HCT116 (cell line): Measurements from ENCODE around the gene CELA3B. TPM values are rescaled to one million over a fixed set of nuclear protein-coding genes. Genes with fewer than 3 reads are reported as not detected.

ENCODE experiments used
- ATAC-seq: fragments of 200-7000 bp; cut with Tn5 transposase; 2 replicates; pipeline ENCODE4 v1.9.1; 2020; ENCODE audit warnings: mild to moderate bottlenecking, moderate library complexity
- BruUV-seq: library from RNA; stranded (reverse); fragments of 400-500 nt; replicated peaks from 2 replicates; lab custom pipeline; 2021; lab: Mats Ljungman, UMichigan
- CTCF ChIA-PET: fragments of 300-600 bp; sonication (Branson Sonifier 250); formaldehyde crosslinking; loops from one replicate; lab custom pipeline; 2021; ENCODE audit warnings: antibody characterized with exemption; lab: Charles Lee
- POLR2A ChIA-PET: fragments of 300-600, 350-600 bp; sonication (Branson Sonifier 250); formaldehyde crosslinking; loops from one replicate; lab custom pipeline; 2021; ENCODE audit warnings: antibody characterized with exemption; lab: Charles Lee
- RAD21 ChIA-PET, 2 experiments: fragments of 300-600 bp; sonication (Branson Sonifier 250); formaldehyde crosslinking; loops; one replicate each; lab custom pipeline; 2023; ENCODE audit warnings: low total read pairs in 2 of 2; ENCODE audit not compliant: uncharacterized antibody in 2 of 2, unreplicated experiment in 2 of 2, low non-redundant PET in 1 of 2; lab: Charles Lee
- DNase-seq: peaks from one replicate; pipeline ENCODE4 v3.0.0-alpha.2; 2010; ENCODE audit warnings: low read depth, low spot score
- H2AFZ ChIP-seq: fragments of 200-600 bp; shearing (Covaris generic), sonication (generic); 2 replicates; pipeline ENCODE4 v1.6.1; 2017; ENCODE audit warnings: low read depth, mixed run types, mixed read lengths, antibody characterized with exemption, low read length; ENCODE audit not compliant: poor library complexity, severe bottlenecking
- H3K27ac ChIP-seq: 2 replicates; pipeline ENCODE4 v1.5.1; 2012; ENCODE audit warnings: low read depth, low read length
- H3K27me3 ChIP-seq: fragments of 200-600 bp; sonication (generic); 2 replicates; pipeline ENCODE4 v1.6.1; 2016; ENCODE audit warnings: mixed run types, low read length, mixed read lengths; ENCODE audit not compliant: insufficient read depth
- H3K36me3 ChIP-seq, 2 experiments: fragments of 200-500 bp in 1 of 2; fragments of 200-600 bp in 1 of 2; sonication (Bioruptor generic) in 1 of 2; sonication (generic) in 1 of 2; 2 replicates each; pipeline versions ENCODE4 v1.5.1 to v1.6.1; 2014 to 2016; ENCODE audit warnings: low read length in 2 of 2, inconsistent platforms in 1 of 2, mixed read lengths in 1 of 2, mixed run types in 1 of 2; ENCODE audit not compliant: insufficient read depth in 2 of 2, control insufficient read depth in 1 of 2
- H3K4me1 ChIP-seq, 2 experiments: fragments of 200-600 bp in 1 of 2; sonication (generic) in 1 of 2; 2 replicates each; pipeline versions ENCODE4 v1.5.1 to v1.6.1; 2012 to 2017; ENCODE audit warnings: low read length in 2 of 2, inconsistent platforms in 1 of 2, mild to moderate bottlenecking in 1 of 2, mixed read lengths in 1 of 2, mixed run types in 1 of 2, moderate library complexity in 1 of 2; ENCODE audit not compliant: insufficient read depth in 2 of 2, control insufficient read depth in 1 of 2
- H3K4me2 ChIP-seq: fragments of 200-600 bp; sonication (generic); 2 replicates; pipeline ENCODE4 v1.6.1; 2017; ENCODE audit warnings: mixed run types, low read length, mixed read lengths
- H3K4me3 ChIP-seq, 2 experiments: fragments of 200-600 bp in 1 of 2; sonication (generic) in 1 of 2; replicated peaks in 1 of 2; 2 replicates each; pipeline ENCODE4 v1.5.1; 2011 to 2016; ENCODE audit warnings: low read length in 2 of 2, control low read depth in 1 of 2, low read depth in 1 of 2, mild to moderate bottlenecking in 1 of 2, mixed read lengths in 1 of 2, mixed run types in 1 of 2
- H3K79me2 ChIP-seq: fragments of 200-600 bp; sonication (generic); 2 replicates; pipeline ENCODE4 v1.6.1; 2017; ENCODE audit warnings: mild to moderate bottlenecking, mixed run types, low read length, moderate library complexity, mixed read lengths; ENCODE audit not compliant: insufficient read depth
- H3K9ac ChIP-seq: fragments of 200-600 bp; sonication (generic); 2 replicates; pipeline ENCODE4 v1.6.1; 2016; ENCODE audit warnings: low read length, mixed read lengths
- H3K9me2 ChIP-seq: fragments of 200-600 bp; sonication (generic), shearing (Covaris generic); 2 replicates; pipeline ENCODE4 v1.6.1; 2017; ENCODE audit warnings: mixed run types, mild to moderate bottlenecking, moderate library complexity; ENCODE audit not compliant: insufficient read depth
- H3K9me3 ChIP-seq, 2 experiments: fragments of 200-500 bp in 1 of 2; fragments of 200-600 bp in 1 of 2; sonication (Bioruptor generic) in 1 of 2; sonication (generic) in 1 of 2; 2 replicates each; pipeline ENCODE4 v1.6.1; 2014 to 2017; ENCODE audit warnings: low read length in 2 of 2, mixed read lengths in 2 of 2, inconsistent platforms in 1 of 2, low read depth in 1 of 2, mild to moderate bottlenecking in 1 of 2, mixed run types in 1 of 2, moderate library complexity in 1 of 2; ENCODE audit not compliant: control insufficient read depth in 1 of 2, insufficient read depth in 1 of 2
- H4K20me1 ChIP-seq: fragments of 200-600 bp; sonication (generic), shearing (Covaris generic); 2 replicates; pipeline ENCODE4 v1.6.1; 2017; ENCODE audit warnings: mixed run types, mild to moderate bottlenecking, moderate library complexity; ENCODE audit not compliant: insufficient read depth
- FOSL1 ChIP-seq: IDR thresholded peaks from 2 replicates; pipeline ENCODE4 v1.6.1; 2012; ENCODE audit warnings: low read depth
- JUND ChIP-seq: IDR thresholded peaks from 2 replicates; pipeline ENCODE4 v1.6.1; 2012
- SP1 ChIP-seq: IDR thresholded peaks from 2 replicates; pipeline ENCODE4 v1.6.1; 2012; ENCODE audit warnings: low read depth
- TCF7L2 ChIP-seq: IDR thresholded peaks from 2 replicates; pipeline ENCODE4 v1.7.0; 2011; ENCODE audit warnings: borderline replicate concordance, inconsistent platforms; ENCODE audit not compliant: insufficient read depth, insufficient read length; ENCODE audit errors: extremely low read depth
- ZFX ChIP-seq: fragments of 450-650 bp; IDR thresholded peaks from 2 replicates; pipeline ENCODE4 v1.6.1; 2017
- ZNF274 ChIP-seq: fragments of 200-500 bp; sonication (Bioruptor generic); IDR thresholded peaks from 2 replicates; pipeline ENCODE4 v1.6.1; 2014; ENCODE audit warnings: mild to moderate bottlenecking, low read depth, low read length, inconsistent platforms
- intact Hi-C: fragments of 100-400 bp; cut with micrococcal nuclease; formaldehyde crosslinking; loops from 2 replicates; pipeline ENCODE4 v1.10.0; 2022
- total RNA-seq: library from RNA; stranded (reverse); gene quantifications from one replicate; pipeline ENCODE4 v1.2.1, GENCODE V29; 2021; ENCODE audit not compliant: unreplicated experiment

Gene CELA3B
- total RNA-seq, 1 experiment from 2014 or later: 5.3 TPM

DNA sequence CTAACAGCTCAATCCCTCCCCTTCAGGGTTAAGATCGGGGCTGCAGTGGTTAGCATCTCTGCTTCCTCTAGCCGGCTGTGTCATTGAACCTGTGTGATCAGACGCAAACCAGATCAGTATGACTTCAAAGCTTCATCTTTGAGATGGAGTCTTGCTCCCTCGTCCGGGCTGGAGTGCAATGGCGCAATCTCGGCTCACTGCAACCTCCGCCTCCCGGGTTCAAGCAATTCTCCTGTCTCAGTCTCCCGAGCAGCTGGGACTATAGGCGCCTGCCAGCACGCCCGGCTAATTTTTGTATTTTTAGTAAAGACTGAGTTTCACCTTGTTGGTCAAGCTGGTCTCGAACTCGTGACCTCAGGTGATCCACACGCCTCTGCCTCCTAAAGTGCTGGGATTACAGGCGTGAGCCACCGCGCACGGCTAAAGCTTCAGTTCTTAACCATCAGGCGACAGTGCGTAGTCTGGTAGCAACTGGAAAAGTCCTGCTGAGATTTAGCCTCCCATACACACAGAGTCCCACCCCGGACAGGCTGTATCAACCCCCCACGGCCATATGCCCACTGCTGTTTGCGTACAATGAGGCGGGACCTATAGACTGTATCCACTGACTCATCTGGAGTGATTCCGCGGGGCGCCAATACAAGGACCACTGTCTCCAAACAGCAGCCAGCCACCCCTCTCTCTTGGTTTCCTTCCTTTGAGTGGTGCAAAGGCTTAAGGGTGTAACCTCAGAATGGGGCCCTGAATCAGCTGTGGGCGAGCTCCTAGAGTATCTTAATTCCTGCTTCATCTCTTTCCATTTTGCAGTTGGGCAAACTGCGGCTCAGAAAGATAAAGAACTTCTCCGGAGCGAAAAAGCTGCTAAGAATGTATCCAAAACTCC lies 47.9 kb downstream of the CELA3B start:
- Histone ChIP-seq H3K4me3 (peak overlapping the region; percentile 72 to 87), H4K20me1 (no peaks in the 10 kb centered on the region), H3K9ac (peak overlapping the region; percentile 97), H3K36me3 (no peaks in the 10 kb centered on the region), H3K4me1 (peaks cover 18 to 34% of the 10 kb centered on the region in 2 experiments), H3K9me3 (no peaks in the 10 kb centered on the region)
- CTCF ChIA-PET: interaction anchor here (0.7 to 1.1 kb wide), 5 partner anchors 15 to 755 kb away, joined by 3 to 5 read pairs (median 4); partner anchors contain the start of gene CDC42
- BruUV-seq: TSS peak; percentile 89
- intact Hi-C loops: loop anchor here (1.0 to 5.0 kb wide), 2 partner anchors 28 to 253 kb away; partner anchors contain the start of gene CDC42
- TF ChIP-seq JUND: no peak
- no peak for TF ChIP-seq ZFX
- TF ChIP-seq ZNF274: no peak
- TF ChIP-seq FOSL1: no peak
- peak; percentile 82 for TF ChIP-seq TCF7L2
- no peak for TF ChIP-seq SP1
- TF ChIP-seq, all 23 proteins: peak for 1
- DNase-seq (peak; percentile 54), ATAC-seq (peak; percentile 55)
- Histone ChIP-seq H2AFZ (peak overlapping the region; percentile 87), H3K9me2 (no peaks in the 10 kb centered on the region), H3K79me2 (peaks cover 8% of the 10 kb centered on the region; the same call in 1 of the 2 replicates), H3K27me3 (no peaks in the 10 kb centered on the region), H3K4me2 (peak overlapping the region; percentile 86), H3K27ac (peak overlapping the region; percentile 99)
- POLR2A ChIA-PET: interaction anchor here (0.6 to 2.4 kb wide), 6 partner anchors 14 to 619 kb away, joined by 3 to 18 read pairs (median 4); partner anchors contain the start of gene CDC42
- RAD21 ChIA-PET: interaction anchor here in 1 of 2 experiments (1.7 kb wide), 1 partner anchor 28 kb away, joined by 7 read pairs; the partner anchor contains the start of gene CDC42
